ENCODE results near the gene NEBL.

NEBL gene

GRCh38 chr10:20901110-20901509 lies 4.0 kb upstream of the NEBL start:
- TF ChIP-seq CTCF (IDR thresholded peaks at IDR 0.05), result no peak
- H3K27ac ChIP-seq, result no peak overlapping the region

GRCh38 chr10:20898866-20899535 lies 1.9 kb upstream of the NEBL start:
- TF ChIP-seq ZFX (IDR thresholded peaks at IDR 0.05; ENCODE audit: borderline replicate concordance) (no peak), CTCF (IDR thresholded peaks at IDR 0.05) (no peak)
- H3K27ac ChIP-seq, result no peak overlapping the region

- no peak overlapping the region for H3K27ac ChIP-seq
- TF ChIP-seq ZFX (IDR thresholded peaks at IDR 0.05; ENCODE audit: borderline replicate concordance) (no peak), CTCF (IDR thresholded peaks at IDR 0.05) (no peak)
These were observed 3.8 kb downstream of the NEBL start for GRCh38 chr10:20893297-20893696.

- H3K27ac ChIP-seq, result no peak overlapping the region
- no peak for TF ChIP-seq CTCF (IDR thresholded peaks at IDR 0.05)
- no peak for TF ChIP-seq ZFX (IDR thresholded peaks at IDR 0.05; ENCODE audit: borderline replicate concordance)
These were observed 4.3 kb downstream of the NEBL start for GRCh38 chr10:20892796-20893195.

- no peak for TF ChIP-seq ZFX (IDR thresholded peaks at IDR 0.05; ENCODE audit: borderline replicate concordance)
- no peak for TF ChIP-seq CTCF (IDR thresholded peaks at IDR 0.05)
These were observed 5.0 kb downstream of the NEBL start for GRCh38 chr10:20892011-20892585.

GRCh38 chr10:20891338-20891714 lies 5.8 kb downstream of the NEBL start:
- TF ChIP-seq ZFX (IDR thresholded peaks at IDR 0.05; ENCODE audit: borderline replicate concordance), result no peak
- TF ChIP-seq CTCF (IDR thresholded peaks at IDR 0.05), result no peak
- H3K27ac ChIP-seq, result no peak overlapping the region

More at GRCh38 chr10:20892011-20892585, 5.0 kb downstream of the NEBL start:
- H3K27ac ChIP-seq, result no peak overlapping the region

GRCh38 chr10:20890491-20891337 lies 6.4 kb downstream of the NEBL start:
- H3K27ac ChIP-seq, result no peak overlapping the region
- TF ChIP-seq ZFX (IDR thresholded peaks at IDR 0.05; ENCODE audit: borderline replicate concordance) (no peak), CTCF (IDR thresholded peaks at IDR 0.05) (no peak)
